Measurements from ENCODE around the gene ZNF837. TPM values are rescaled to one million over a fixed set of nuclear protein-coding genes. Genes with fewer than 3 reads are reported as not detected.
"Not testable (repeated sequence)": the region's sequence is repeated elsewhere in the genome, so short reads cannot be mapped to it uniquely, and the experiment has no call there.

The ZNF837 gene
- total and polyA plus RNA-seq, 4 donors, result 1.7 to 3.2 (median 2.7) TPM

GRCh38 chr19:58350871-58351557 is 29.8 kb downstream of the ZNF837 start:
- Histone ChIP-seq H3K4me3 (no peak overlapping the region), H3K36me3 (ENCODE audit: control insufficient read depth in 4 of 4, insufficient read depth in 4 of 4, low read length in 4 of 4) (peaks cover 0 to 5% (median 0%) of the 10 kb centered on the region in 4 donors), H3K27ac (ENCODE audit: low read depth in 1 of 2, low read length in 1 of 2) (no peak overlapping the region), H3K4me1 (ENCODE audit: control insufficient read depth in 5 of 5, insufficient read depth in 5 of 5, low read length in 5 of 5) (peaks cover 0 to 17% (median 2%) of the 10 kb centered on the region in 5 donors), H3K9ac (ENCODE audit: insufficient read depth in 1 of 2, low read length in 2 of 2) (no peak overlapping the region), H3K27me3 (ENCODE audit: control insufficient read depth in 3 of 3, insufficient read depth in 3 of 3, low read length in 2 of 3) (peaks cover 0 to 50% (median 46%) of the 10 kb centered on the region in 3 donors), H3K9me3 (ENCODE audit: control insufficient read depth in 4 of 4, insufficient read depth in 3 of 4, low read length in 3 of 4) (peaks cover 0 to 2% (median 0%) of the 10 kb centered on the region in 4 donors)
- ATAC-seq (ENCODE audit: insufficient read depth, low FRiP score) (no peak), DNase-seq (peak in 1 of 3 donors; percentile 10)
- WGBS, 2 donors, result 80 to 81% methylated on average over 34 of the region's 34 CpGs
- TF ChIP-seq CTCF (IDR thresholded peaks at IDR 0.05; ENCODE audit: control extremely low read depth, extremely low read depth), result no peak

- Histone ChIP-seq H3K36me3 (ENCODE audit: control insufficient read depth in 4 of 4, insufficient read depth in 4 of 4, low read length in 4 of 4) (peaks cover 0 to 6% (median 0%) of the 10 kb centered on the region in 4 donors), H3K9me3 (ENCODE audit: control insufficient read depth in 4 of 4, insufficient read depth in 3 of 4, low read length in 3 of 4) (peaks cover 0 to 4% (median 0%) of the 10 kb centered on the region in 4 donors), H3K4me3 (no peak overlapping the region), H3K9ac (ENCODE audit: insufficient read depth in 1 of 2, low read length in 2 of 2) (no peak overlapping the region), H3K27me3 (ENCODE audit: control insufficient read depth in 3 of 3, insufficient read depth in 3 of 3, low read length in 2 of 3) (peaks cover 0 to 47% (median 47%) of the 10 kb centered on the region in 3 donors), H3K4me1 (ENCODE audit: control insufficient read depth in 5 of 5, insufficient read depth in 5 of 5, low read length in 5 of 5) (peaks cover 0 to 10% (median 2%) of the 10 kb centered on the region in 5 donors), H3K27ac (ENCODE audit: low read depth in 1 of 2, low read length in 1 of 2) (no peak overlapping the region)
- WGBS, 2 donors, result 35 to 53% methylated on average over 78 to 84 of the region's 84 CpGs
- ATAC-seq (ENCODE audit: insufficient read depth, low FRiP score), result no peak
- DNase-seq, result peak in 2 of 3 donors; percentile 32 to 43
- TF ChIP-seq CTCF (IDR thresholded peaks at IDR 0.05; ENCODE audit: control extremely low read depth, extremely low read depth), result no peak
Measured at GRCh38 chr19:58350001-58350861, 30.6 kb downstream of the ZNF837 start.

- H3K9me3 ChIP-seq (ENCODE audit: control insufficient read depth in 4 of 4, insufficient read depth in 3 of 4, low read length in 3 of 4), result peaks cover 0 to 4% (median 0%) of the 10 kb centered on the region in 4 donors
- H3K4me1 ChIP-seq (ENCODE audit: control insufficient read depth in 5 of 5, insufficient read depth in 5 of 5, low read length in 5 of 5), result peaks cover 0 to 7% (median 2%) of the 10 kb centered on the region in 5 donors
- 54 to 61% methylated on average over 8 of the region's 8 CpGs for WGBS, 2 donors
- H3K27me3 ChIP-seq (ENCODE audit: control insufficient read depth in 3 of 3, insufficient read depth in 3 of 3, low read length in 2 of 3), result peaks cover 0 to 47% (median 47%) of the 10 kb centered on the region in 3 donors
- H3K4me3 ChIP-seq, result no peak overlapping the region
- no peak for DNase-seq
- no peak for TF ChIP-seq CTCF (IDR thresholded peaks at IDR 0.05; ENCODE audit: control extremely low read depth, extremely low read depth)
- no peak overlapping the region for H3K27ac ChIP-seq (ENCODE audit: low read depth in 1 of 2, low read length in 1 of 2)
- ATAC-seq (ENCODE audit: insufficient read depth, low FRiP score), result no peak
- H3K9ac ChIP-seq (ENCODE audit: insufficient read depth in 1 of 2, low read length in 2 of 2), result no peak overlapping the region
- peaks cover 0 to 6% (median 0%) of the 10 kb centered on the region in 4 donors for H3K36me3 ChIP-seq (ENCODE audit: control insufficient read depth in 4 of 4, insufficient read depth in 4 of 4, low read length in 4 of 4)
Measured at GRCh38 chr19:58349590-58349989, 31.2 kb downstream of the ZNF837 start.

GRCh38 chr19:58348080-58348479 is 32.8 kb downstream of the ZNF837 start:
- not testable (repeated sequence) for H3K4me1 ChIP-seq (ENCODE audit: control insufficient read depth in 5 of 5, insufficient read depth in 5 of 5, low read length in 5 of 5); H3K9ac ChIP-seq (ENCODE audit: insufficient read depth in 1 of 2, low read length in 2 of 2); ATAC-seq (ENCODE audit: insufficient read depth, low FRiP score); H3K9me3 ChIP-seq (ENCODE audit: control insufficient read depth in 4 of 4, insufficient read depth in 3 of 4, low read length in 3 of 4); H3K27ac ChIP-seq (ENCODE audit: low read depth in 1 of 2, low read length in 1 of 2); H3K36me3 ChIP-seq (ENCODE audit: control insufficient read depth in 4 of 4, insufficient read depth in 4 of 4, low read length in 4 of 4); DNase-seq
- Histone ChIP-seq H3K4me3 (peak overlapping the region; percentile 66), H3K27me3 (ENCODE audit: control insufficient read depth in 3 of 3, insufficient read depth in 3 of 3, low read length in 2 of 3) (peaks cover 0 to 47% (median 47%) of the 10 kb centered on the region in 3 donors)
- WGBS, 2 donors, result 14 to 20% methylated on average over 12 of the region's 12 CpGs
